ENCODE measurements around the gene GRM4.

DNA sequence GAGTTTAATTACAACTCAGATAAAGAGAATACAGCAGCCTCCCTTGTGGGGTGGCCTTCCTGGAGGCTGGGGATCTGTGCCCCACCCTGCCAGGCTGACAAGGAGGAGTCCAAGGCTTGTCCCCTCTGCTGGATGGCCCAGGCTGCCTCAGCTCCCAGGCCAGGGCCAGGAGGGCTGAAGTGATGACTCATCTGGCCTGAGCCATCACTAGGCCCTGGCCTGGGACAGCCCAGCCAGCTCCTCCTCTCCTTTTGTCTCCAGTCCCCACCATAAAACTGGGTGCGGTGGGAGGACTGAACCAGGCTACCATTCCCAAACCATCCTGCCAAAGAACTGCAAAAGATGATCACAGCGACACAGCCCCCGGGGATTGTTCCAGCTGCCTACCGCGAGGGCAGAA is 15.0 kb downstream of the GRM4 start:
- TF ChIP-seq YY1 (IDR thresholded peaks at IDR 0.05; ENCODE audit: low read depth) (no peak), RCOR1 (IDR thresholded peaks at IDR 0.05; ENCODE audit: low read length) (no peak)
- TF ChIP-seq, protein P1, sequence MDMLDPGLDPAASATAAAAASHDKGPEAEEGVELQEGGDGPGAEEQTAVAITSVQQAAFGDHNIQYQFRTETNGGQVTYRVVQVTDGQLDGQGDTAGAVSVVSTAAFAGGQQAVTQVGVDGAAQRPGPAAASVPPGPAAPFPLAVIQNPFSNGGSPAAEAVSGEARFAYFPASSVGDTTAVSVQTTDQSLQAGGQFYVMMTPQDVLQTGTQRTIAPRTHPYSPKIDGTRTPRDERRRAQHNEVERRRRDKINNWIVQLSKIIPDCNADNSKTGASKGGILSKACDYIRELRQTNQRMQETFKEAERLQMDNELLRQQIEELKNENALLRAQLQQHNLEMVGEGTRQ (IDR thresholded peaks at IDR 0.05; ENCODE audit: borderline replicate concordance, low read depth, low read length): no peak

Measured in SK-N-SH (cell line).